ENCODE measurements around the gene B4GALT2.

B4GALT2 gene

GRCh38 chr1:43936431-43937151, 42.4 kb upstream of the B4GALT2 start:
- H3K36me3 ChIP-seq (ENCODE audit: control insufficient read depth in 1 of 2, insufficient read depth in 2 of 2, low read depth in 1 of 2, low read length in 2 of 2): peaks cover 0 to 5% of the 10 kb centered on the region in 2 experiments
- H3K23ac ChIP-seq (ENCODE audit: low read length in 2 of 2): peak overlapping the region in 1 of 2 experiments; percentile 64
- DNase-seq: peak; percentile 56
- H3K9me3 ChIP-seq (ENCODE audit: control insufficient read depth, low read length): no peaks in the 10 kb centered on the region
- no peak overlapping the region for H3K14ac ChIP-seq (ENCODE audit: low read length in 2 of 2)
- no peaks in the 10 kb centered on the region for H3K79me1 ChIP-seq (replicated peaks; ENCODE audit: low read length, poor library complexity, severe bottlenecking)
- no peak overlapping the region for H4K91ac ChIP-seq (ENCODE audit: low read length)
- no peak overlapping the region for H2AK5ac ChIP-seq (ENCODE audit: low read length, severe bottlenecking)
- peak overlapping the region; percentile 1 for H3K27ac ChIP-seq (ENCODE audit: low read length, poor library complexity, severe bottlenecking)
- peaks cover 13 to 57% of the 10 kb centered on the region in 2 experiments for H3K27me3 ChIP-seq (ENCODE audit: control insufficient read depth in 1 of 2, insufficient read depth in 1 of 2, low read length in 2 of 2)
- no peak overlapping the region for H4K8ac ChIP-seq (ENCODE audit: low read length)
- no peak overlapping the region for H2BK5ac ChIP-seq (ENCODE audit: low read depth, low read length, poor library complexity, severe bottlenecking)
- no peak overlapping the region for H3K4ac ChIP-seq (ENCODE audit: low read depth in 1 of 2, low read length in 2 of 2)
- no peak overlapping the region for H3K18ac ChIP-seq (ENCODE audit: low read depth in 1 of 2, low read length in 2 of 2)
- peak overlapping the region; percentile 46 to 66 for H3K4me3 ChIP-seq (ENCODE audit: insufficient read depth in 1 of 2, low read depth in 1 of 2, low read length in 2 of 2)
- no peak overlapping the region for H2BK15ac ChIP-seq (ENCODE audit: low read depth, poor library complexity, severe bottlenecking)
- H3K4me2 ChIP-seq (ENCODE audit: low read length, poor library complexity, severe bottlenecking): peak overlapping the region; percentile 51
- 8% methylated on average over 49 of the region's 56 CpGs for WGBS
- H3K9ac ChIP-seq (ENCODE audit: low read length): no peak overlapping the region
- peaks cover 48% of the 10 kb centered on the region for H3K4me1 ChIP-seq (ENCODE audit: control insufficient read depth, insufficient read depth, low read depth, low read length)
- no peak overlapping the region for H2AFZ ChIP-seq (ENCODE audit: low read depth, low read length)
- H2BK12ac ChIP-seq (ENCODE audit: low read length in 2 of 2): no peak overlapping the region
- no peak overlapping the region for H2BK120ac ChIP-seq (ENCODE audit: low read depth, low read length)

DNA sequence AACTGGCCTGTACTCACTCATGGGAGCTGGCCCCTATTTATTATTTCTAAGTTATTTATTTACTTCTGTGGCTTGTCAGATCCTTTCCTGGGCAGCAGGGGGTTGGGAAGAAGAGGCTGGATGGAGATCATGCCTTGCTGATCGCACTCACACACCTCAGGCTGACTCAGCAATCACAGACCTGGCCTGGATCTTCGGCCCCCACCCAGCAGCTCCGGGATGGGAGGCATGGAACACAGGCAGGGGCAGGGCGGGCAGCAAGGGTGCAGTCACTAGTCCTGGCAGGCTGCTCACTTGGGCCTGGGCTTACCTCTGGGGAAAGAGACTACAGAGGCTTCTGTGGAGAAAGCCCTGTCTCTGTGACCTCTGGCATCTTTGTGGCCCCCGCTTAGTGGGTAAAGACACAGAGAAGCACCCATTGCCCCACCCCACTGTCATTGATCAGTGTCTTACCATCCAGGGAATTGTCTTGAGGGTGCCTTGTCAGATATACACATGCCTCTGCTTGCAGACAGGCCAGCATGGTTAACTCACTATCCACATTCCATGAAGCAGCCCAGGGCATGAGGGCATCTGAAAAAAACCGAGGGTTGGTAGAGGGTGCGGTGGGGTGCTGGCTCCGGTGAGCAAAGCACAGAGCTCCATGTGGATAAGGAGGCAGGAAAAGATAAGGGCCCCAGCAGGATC, 41.7 kb upstream of the B4GALT2 start:
- H4K8ac ChIP-seq (ENCODE audit: low read length): no peak overlapping the region
- no peak overlapping the region for H3K18ac ChIP-seq (ENCODE audit: low read depth in 1 of 2, low read length in 2 of 2)
- no peak overlapping the region for H3K14ac ChIP-seq (ENCODE audit: low read length in 2 of 2)
- no peaks in the 10 kb centered on the region for H3K9me3 ChIP-seq (ENCODE audit: control insufficient read depth, low read length)
- H3K27me3 ChIP-seq (ENCODE audit: control insufficient read depth in 1 of 2, insufficient read depth in 1 of 2, low read length in 2 of 2): peaks cover 13 to 57% of the 10 kb centered on the region in 2 experiments
- H4K91ac ChIP-seq (ENCODE audit: low read length): no peak overlapping the region
- peaks cover 47% of the 10 kb centered on the region for H3K4me1 ChIP-seq (ENCODE audit: control insufficient read depth, insufficient read depth, low read depth, low read length)
- H2BK5ac ChIP-seq (ENCODE audit: low read depth, low read length, poor library complexity, severe bottlenecking): no peak overlapping the region
- WGBS: 90% methylated on average over 8 of the region's 8 CpGs
- no peak overlapping the region for H2BK15ac ChIP-seq (ENCODE audit: low read depth, poor library complexity, severe bottlenecking)
- DNase-seq: no peak
- no peak overlapping the region for H2BK12ac ChIP-seq (ENCODE audit: low read length in 2 of 2)
- no peaks in the 10 kb centered on the region for H3K36me3 ChIP-seq (ENCODE audit: control insufficient read depth in 1 of 2, insufficient read depth in 2 of 2, low read depth in 1 of 2, low read length in 2 of 2)
- no peak overlapping the region for H3K9ac ChIP-seq (ENCODE audit: low read length)
- H2BK120ac ChIP-seq (ENCODE audit: low read depth, low read length): no peak overlapping the region
- H3K4me2 ChIP-seq (ENCODE audit: low read length, poor library complexity, severe bottlenecking): peak overlapping the region; percentile 51
- no peak overlapping the region for H2AFZ ChIP-seq (ENCODE audit: low read depth, low read length)
- no peak overlapping the region for H3K4me3 ChIP-seq (ENCODE audit: insufficient read depth in 1 of 2, low read depth in 1 of 2, low read length in 2 of 2)
- no peaks in the 10 kb centered on the region for H3K79me1 ChIP-seq (replicated peaks; ENCODE audit: low read length, poor library complexity, severe bottlenecking)
- no peak overlapping the region for H3K4ac ChIP-seq (ENCODE audit: low read depth in 1 of 2, low read length in 2 of 2)
- no peak overlapping the region for H3K27ac ChIP-seq (ENCODE audit: low read length, poor library complexity, severe bottlenecking)
- no peak overlapping the region for H3K23ac ChIP-seq (ENCODE audit: low read length in 2 of 2)
- H2AK5ac ChIP-seq (ENCODE audit: low read length, severe bottlenecking): no peak overlapping the region

- Histone ChIP-seq H2BK15ac (ENCODE audit: low read depth, poor library complexity, severe bottlenecking) (no peak overlapping the region), H3K4me1 (ENCODE audit: control insufficient read depth, insufficient read depth, low read depth, low read length) (peaks cover 37% of the 10 kb centered on the region), H3K27ac (ENCODE audit: low read length, poor library complexity, severe bottlenecking) (no peak overlapping the region), H3K14ac (ENCODE audit: low read length in 2 of 2) (no peak overlapping the region), H3K23ac (ENCODE audit: low read length in 2 of 2) (no peak overlapping the region), H2BK120ac (ENCODE audit: low read depth, low read length) (no peak overlapping the region), H3K27me3 (ENCODE audit: control insufficient read depth in 1 of 2, insufficient read depth in 1 of 2, low read length in 2 of 2) (peaks cover 13 to 56% of the 10 kb centered on the region in 2 experiments), H2AK5ac (ENCODE audit: low read length, severe bottlenecking) (no peak overlapping the region), H3K36me3 (ENCODE audit: control insufficient read depth in 1 of 2, insufficient read depth in 2 of 2, low read depth in 1 of 2, low read length in 2 of 2) (no peaks in the 10 kb centered on the region), H3K18ac (ENCODE audit: low read depth in 1 of 2, low read length in 2 of 2) (no peak overlapping the region), H2BK12ac (ENCODE audit: low read length in 2 of 2) (no peak overlapping the region), H3K9ac (ENCODE audit: low read length) (no peak overlapping the region), H4K91ac (ENCODE audit: low read length) (no peak overlapping the region), H3K4ac (ENCODE audit: low read depth in 1 of 2, low read length in 2 of 2) (no peak overlapping the region), H3K4me2 (ENCODE audit: low read length, poor library complexity, severe bottlenecking) (no peak overlapping the region), H2BK5ac (ENCODE audit: low read depth, low read length, poor library complexity, severe bottlenecking) (no peak overlapping the region), H2AFZ (ENCODE audit: low read depth, low read length) (no peak overlapping the region), H3K9me3 (ENCODE audit: control insufficient read depth, low read length) (no peaks in the 10 kb centered on the region), H4K8ac (ENCODE audit: low read length) (no peak overlapping the region), H3K79me1 (replicated peaks; ENCODE audit: low read length, poor library complexity, severe bottlenecking) (no peaks in the 10 kb centered on the region), H3K4me3 (ENCODE audit: insufficient read depth in 1 of 2, low read depth in 1 of 2, low read length in 2 of 2) (no peak overlapping the region)
- no peak for DNase-seq
- WGBS: 80% methylated on average over 10 of the region's 10 CpGs
These were observed 40.6 kb upstream of the B4GALT2 start for GRCh38 chr1:43938383-43938782.

DNA sequence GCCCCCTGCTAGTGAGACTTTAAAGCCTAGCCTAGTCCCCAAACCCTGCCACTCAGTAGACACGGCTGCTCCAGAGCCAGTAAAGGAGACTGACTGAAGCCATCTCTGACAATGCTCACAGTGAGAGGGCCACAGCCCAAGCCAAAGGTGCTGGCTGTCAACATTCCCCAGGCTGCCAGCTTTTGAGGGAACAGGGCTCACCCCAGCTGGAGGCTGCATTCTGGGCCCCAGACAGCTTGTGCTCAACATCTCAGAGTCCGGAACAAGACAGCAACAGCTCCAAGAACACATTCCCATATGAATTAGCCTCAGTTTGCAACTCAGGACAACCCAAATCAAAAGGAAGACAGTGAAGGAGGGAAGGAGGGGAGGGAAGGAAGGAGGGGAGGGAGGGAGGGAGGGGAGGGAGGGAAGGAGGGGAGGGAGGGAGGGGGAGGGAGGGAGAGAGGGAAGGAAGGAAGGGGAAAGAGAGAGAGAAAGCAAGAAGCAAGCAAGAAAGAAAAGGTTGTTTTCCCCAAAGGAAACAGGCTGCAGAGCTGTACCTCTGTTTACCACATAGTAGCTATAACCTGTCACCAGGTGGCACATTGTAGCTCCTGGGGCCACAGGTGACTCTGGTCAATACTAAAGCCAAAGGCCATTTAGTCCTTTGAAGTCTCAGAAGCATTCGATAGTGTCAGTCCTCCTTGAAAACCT, 40.0 kb upstream of the B4GALT2 start:
- H3K4me3 ChIP-seq (ENCODE audit: insufficient read depth in 1 of 2, low read depth in 1 of 2, low read length in 2 of 2): no peak overlapping the region
- peaks cover 31% of the 10 kb centered on the region for H3K4me1 ChIP-seq (ENCODE audit: control insufficient read depth, insufficient read depth, low read depth, low read length)
- no peak overlapping the region for H2AFZ ChIP-seq (ENCODE audit: low read depth, low read length)
- no peak overlapping the region for H3K23ac ChIP-seq (ENCODE audit: low read length in 2 of 2)
- no peaks in the 10 kb centered on the region for H3K79me1 ChIP-seq (replicated peaks; ENCODE audit: low read length, poor library complexity, severe bottlenecking)
- no peaks in the 10 kb centered on the region for H3K9me3 ChIP-seq (ENCODE audit: control insufficient read depth, low read length)
- H2BK15ac ChIP-seq (ENCODE audit: low read depth, poor library complexity, severe bottlenecking): no peak overlapping the region
- H3K36me3 ChIP-seq (ENCODE audit: control insufficient read depth in 1 of 2, insufficient read depth in 2 of 2, low read depth in 1 of 2, low read length in 2 of 2): no peaks in the 10 kb centered on the region
- no peak overlapping the region for H3K4ac ChIP-seq (ENCODE audit: low read depth in 1 of 2, low read length in 2 of 2)
- no peak overlapping the region for H4K91ac ChIP-seq (ENCODE audit: low read length)
- H2BK5ac ChIP-seq (ENCODE audit: low read depth, low read length, poor library complexity, severe bottlenecking): no peak overlapping the region
- no peak overlapping the region for H3K9ac ChIP-seq (ENCODE audit: low read length)
- H2AK5ac ChIP-seq (ENCODE audit: low read length, severe bottlenecking): no peak overlapping the region
- H3K14ac ChIP-seq (ENCODE audit: low read length in 2 of 2): no peak overlapping the region
- H3K27ac ChIP-seq (ENCODE audit: low read length, poor library complexity, severe bottlenecking): no peak overlapping the region
- no peak overlapping the region for H3K4me2 ChIP-seq (ENCODE audit: low read length, poor library complexity, severe bottlenecking)
- WGBS: 77% methylated on average over 2 of the region's 3 CpGs
- no peak overlapping the region for H4K8ac ChIP-seq (ENCODE audit: low read length)
- no peak for DNase-seq
- no peak overlapping the region for H2BK120ac ChIP-seq (ENCODE audit: low read depth, low read length)
- no peak overlapping the region for H2BK12ac ChIP-seq (ENCODE audit: low read length in 2 of 2)
- no peak overlapping the region for H3K18ac ChIP-seq (ENCODE audit: low read depth in 1 of 2, low read length in 2 of 2)
- peaks cover 13 to 49% of the 10 kb centered on the region in 2 experiments for H3K27me3 ChIP-seq (ENCODE audit: control insufficient read depth in 1 of 2, insufficient read depth in 1 of 2, low read length in 2 of 2)

All from mesenchymal stem cell (in vitro differentiated cells and primary cell).